Mammary epithelial cell (primary cell): ENCODE data around the gene BRPF3.

Experiments used
- EZH2 ChIP-seq: IDR thresholded peaks from 2 replicates; pipeline ENCODE4 v1.6.1; 2012; ENCODE audit warnings: low read length, inconsistent platforms, borderline replicate concordance
- TF ChIP-seq, protein P1 (sequence below), 2 donors: IDR thresholded peaks in 1 of 2; conservative IDR thresholded peaks in 1 of 2; 2 replicates each; pipeline ENCODE4 v1.5.1; 2011 to 2012; ENCODE audit warnings: inconsistent platforms in 2 of 2, low read length in 2 of 2, mild to moderate bottlenecking in 2 of 2, control low read depth in 1 of 2, low read depth in 1 of 2; ENCODE audit not compliant: insufficient read depth in 1 of 2; ENCODE audit errors: extremely low read depth in 1 of 2

DNA sequence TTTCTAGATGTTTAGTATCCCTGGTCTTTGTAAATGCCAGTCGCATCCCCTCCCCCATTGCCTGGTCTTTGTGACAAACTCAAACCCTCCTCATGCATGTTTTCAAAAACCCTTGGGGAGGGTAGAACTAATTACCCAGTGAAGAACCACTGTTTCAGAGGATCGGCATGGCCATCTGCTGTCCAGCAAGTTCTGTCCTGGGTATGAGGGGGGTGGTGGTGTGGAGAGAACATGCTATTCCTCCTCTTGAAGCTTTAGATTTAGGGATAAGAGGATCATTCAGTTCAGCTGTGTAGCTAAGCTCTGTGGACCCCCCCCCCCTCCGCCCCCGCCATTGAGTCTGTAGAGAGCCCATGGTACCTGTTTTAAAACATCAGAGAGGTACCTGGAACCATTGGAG lies 5.6 kb downstream of the BRPF3 start:
- TF ChIP-seq, protein P1, sequence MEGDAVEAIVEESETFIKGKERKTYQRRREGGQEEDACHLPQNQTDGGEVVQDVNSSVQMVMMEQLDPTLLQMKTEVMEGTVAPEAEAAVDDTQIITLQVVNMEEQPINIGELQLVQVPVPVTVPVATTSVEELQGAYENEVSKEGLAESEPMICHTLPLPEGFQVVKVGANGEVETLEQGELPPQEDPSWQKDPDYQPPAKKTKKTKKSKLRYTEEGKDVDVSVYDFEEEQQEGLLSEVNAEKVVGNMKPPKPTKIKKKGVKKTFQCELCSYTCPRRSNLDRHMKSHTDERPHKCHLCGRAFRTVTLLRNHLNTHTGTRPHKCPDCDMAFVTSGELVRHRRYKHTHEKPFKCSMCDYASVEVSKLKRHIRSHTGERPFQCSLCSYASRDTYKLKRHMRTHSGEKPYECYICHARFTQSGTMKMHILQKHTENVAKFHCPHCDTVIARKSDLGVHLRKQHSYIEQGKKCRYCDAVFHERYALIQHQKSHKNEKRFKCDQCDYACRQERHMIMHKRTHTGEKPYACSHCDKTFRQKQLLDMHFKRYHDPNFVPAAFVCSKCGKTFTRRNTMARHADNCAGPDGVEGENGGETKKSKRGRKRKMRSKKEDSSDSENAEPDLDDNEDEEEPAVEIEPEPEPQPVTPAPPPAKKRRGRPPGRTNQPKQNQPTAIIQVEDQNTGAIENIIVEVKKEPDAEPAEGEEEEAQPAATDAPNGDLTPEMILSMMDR (conservative IDR thresholded peaks at IDR 0.05 in 1 of 2, IDR thresholded peaks at IDR 0.05 in 1 of 2; ENCODE audit: extremely low read depth in 1 of 2, insufficient read depth in 1 of 2, low read depth in 1 of 2, low read length in 2 of 2) = no peak
- no peak for TF ChIP-seq EZH2
